Middle frontal gyrus (tissue), 1 donor: ENCODE data around the gene TMEM82.

Source experiments
- DNase-seq: peaks from one replicate; pipeline ENCODE4 v3.0.0-alpha.2; 2015; ENCODE audit warnings: low spot score; ENCODE audit errors: extremely low spot score

Gene TMEM82

DNA sequence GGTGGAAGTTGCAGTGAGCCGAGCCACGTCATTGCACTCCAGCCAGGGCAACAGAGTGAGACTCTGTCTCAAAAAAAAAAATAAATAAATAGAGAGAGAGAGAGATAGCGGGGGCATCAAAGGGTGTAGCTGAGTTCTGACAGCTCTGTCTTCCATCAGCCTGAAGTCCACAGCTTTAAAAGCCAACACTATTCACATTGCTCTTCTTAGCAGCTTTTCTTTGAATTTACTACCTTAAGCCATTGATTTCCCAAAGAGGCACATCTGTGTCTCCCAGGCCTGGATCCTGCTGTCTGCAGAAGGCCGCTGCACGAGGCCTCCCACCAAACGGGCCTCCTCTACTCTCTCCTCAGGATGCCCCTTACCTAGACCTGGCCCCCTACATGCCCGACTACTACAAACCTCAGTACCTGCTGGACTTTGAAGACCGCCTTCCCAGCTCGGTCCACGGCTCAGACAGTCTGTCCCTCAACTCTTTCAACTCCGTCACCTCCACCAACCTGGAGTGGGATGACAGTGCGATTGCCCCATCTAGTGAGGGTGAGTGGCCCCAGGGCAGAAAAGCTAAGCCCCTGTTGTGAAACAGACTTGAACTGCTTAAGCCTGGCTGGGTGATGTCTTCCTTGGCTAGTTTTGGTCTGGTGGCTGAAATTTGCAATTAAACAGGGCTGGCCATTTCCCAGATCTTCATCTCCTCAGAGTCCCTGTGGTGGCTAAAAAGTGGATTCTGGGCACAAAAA lies 22.7 kb upstream of the TMEM82 start:
- DNase-seq, result no peak

DNA sequence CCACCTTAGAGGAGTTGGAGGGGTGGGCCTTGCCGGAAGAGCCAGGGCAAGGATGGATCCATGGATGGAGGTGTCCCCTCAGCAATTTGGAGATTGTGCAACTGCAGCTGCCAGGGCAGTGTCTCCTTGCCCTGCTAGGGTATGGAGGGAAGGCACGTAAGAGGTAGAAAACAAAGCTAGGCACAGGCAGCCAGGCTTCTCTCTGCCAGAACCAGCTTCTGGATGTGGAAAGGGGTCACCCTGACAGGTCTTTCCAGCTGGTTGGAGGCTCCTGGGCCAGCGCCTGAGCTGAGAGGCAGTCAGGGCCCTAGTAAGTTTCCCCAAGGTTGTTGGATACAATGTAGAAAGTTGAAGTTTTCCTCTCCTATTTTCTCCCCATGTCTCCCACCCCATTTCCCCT lies 21.4 kb upstream of the TMEM82 start:
- DNase-seq, result no peak

DNA sequence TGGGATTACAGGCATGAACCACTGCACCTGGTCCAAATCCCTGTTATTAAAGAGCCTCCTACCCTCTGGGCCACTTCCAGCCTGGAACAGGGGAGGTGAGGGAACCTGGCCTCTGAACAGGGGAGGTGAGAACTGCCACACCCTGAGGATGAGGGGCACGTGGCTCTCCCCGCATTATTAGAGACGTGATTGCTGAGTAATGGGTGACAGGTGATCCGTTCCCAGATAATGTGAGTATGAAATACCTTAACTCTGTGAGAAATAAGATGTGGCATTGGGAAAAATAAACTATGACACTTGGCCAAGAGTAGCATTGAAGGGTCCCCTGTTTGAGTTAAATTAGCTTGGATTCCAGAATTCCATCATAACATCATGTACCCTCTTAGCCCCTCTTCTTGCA lies 19.9 kb upstream of the TMEM82 start:
- no peak for DNase-seq

DNA sequence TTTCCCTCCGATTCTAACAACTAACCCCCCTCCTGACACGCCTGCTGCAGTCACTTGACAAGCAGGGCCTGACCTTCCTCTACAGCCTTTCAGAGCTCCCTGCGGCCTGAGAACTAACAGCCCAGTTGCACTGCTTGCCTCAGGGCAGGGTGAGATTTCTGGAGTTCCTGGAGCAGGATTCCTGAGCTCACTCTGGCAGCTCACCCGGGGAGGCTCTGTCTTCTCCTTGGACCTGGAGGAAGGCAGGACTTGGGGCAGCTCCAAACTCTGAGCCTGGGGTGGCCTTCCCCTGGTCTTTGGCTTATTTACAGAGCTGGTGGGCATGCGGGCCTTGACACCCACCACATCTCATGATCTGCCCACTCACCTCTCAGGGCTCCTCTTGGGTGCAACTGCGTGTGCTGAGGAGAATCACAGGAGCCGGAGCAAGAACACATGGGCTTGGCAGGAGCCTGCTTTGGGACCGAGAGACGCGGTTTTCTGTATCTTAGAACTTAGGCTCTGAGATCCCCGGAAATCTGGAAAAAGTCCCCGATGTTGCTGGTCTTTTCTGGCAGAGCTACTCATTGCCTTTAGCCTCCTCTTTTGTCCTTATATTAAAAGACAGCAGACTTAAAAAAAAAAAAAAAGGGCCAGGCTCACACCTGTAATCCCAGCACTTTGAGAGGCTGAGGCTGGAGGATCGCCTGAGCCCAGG lies 19.3 kb upstream of the TMEM82 start:
- DNase-seq, result no peak

DNA sequence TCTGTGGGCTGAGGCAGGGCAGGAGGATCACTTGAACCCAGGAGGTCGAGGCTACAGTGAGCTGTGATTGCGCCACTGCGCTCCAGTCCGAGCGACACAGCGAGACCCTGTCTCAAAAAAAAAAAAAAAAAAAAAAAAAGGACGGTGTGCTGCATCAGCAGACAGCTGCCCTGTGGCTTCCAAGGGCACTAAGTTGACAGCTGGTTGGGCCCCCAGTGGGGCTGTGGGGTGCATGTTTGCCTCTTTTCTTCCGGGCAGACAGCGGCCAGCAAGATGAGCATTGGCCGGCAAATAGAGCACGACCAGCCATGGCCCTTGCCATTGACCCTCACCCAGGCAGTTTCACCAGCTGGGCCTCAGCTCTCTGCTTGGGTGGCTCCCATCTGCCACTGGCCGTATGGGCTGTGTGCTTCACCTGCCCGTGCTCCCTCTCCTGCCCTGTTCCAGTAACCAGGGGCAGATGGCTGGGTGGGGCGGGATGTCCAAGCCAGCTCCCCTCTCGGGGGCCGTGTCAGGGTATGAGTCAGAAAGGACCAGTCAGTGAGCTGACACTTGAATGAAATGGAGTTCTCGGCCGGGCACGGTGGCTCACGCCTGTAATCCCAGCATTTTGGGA lies 18.6 kb upstream of the TMEM82 start:
- DNase-seq, result no peak

DNA sequence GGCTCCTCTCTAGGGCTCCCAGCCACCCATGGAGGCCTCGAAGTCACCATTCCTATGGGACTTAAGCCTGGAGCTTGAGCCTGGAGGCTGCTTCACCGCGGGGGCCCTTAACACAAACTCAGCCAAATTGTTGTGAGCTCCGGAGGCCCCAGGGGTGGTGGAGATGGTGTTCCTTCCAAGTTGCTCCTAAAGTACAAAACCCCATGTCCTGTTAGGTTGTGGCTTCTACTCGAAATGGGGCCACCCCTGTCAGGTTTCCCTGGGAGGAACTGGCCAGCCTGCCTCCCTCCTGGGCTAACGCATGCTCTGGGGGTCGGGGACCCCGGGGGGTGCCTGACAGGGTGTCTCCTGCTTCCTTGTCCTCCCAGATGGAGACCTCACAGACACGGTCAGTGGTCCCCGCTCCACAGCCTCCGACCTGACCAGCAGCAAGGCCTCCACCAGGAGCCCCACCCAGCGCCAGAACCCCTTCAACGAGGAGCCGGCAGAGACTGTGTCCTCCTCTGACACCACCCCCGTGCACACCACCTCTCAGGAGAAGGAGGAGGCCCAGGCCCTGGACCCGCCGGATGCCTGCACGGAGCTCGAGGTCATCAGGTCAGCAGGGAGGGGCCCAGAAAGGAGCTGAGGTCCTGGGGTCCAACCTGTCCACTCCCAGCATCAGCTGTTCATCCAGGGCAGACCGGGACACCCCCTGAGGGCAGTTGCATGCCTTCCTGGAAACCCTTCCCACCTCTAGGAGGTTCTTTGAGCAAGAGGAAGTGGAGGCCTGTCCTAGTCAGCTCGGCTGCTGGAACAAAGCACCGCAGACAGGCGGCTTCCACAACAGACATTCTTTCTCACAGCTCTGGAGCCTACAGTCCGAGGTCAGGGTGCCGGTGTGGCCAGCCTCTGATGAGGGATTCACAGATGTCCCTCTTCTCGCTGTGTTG lies 17.1 kb upstream of the TMEM82 start:
- DNase-seq, result no peak

DNA sequence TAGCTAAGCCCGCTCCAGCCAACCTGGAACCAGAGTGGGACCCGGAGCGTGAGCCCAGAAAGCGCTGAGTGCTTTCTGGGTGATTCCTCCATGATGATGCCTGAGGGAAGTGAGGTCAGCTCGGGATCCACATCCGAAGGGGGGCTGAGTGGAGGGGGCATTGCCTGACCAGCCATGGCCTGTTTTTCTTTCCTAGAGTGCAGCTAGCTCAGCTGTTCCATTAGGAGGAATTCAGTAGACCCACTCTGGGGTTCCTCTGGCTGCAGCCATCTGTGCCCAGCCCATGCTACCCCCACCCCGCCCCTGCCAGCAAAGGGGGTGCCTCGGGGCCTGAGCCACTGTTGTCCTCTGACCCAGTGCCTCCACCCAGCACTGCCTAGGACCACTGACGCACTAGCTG lies 15.8 kb upstream of the TMEM82 start:
- DNase-seq, result no peak

DNA sequence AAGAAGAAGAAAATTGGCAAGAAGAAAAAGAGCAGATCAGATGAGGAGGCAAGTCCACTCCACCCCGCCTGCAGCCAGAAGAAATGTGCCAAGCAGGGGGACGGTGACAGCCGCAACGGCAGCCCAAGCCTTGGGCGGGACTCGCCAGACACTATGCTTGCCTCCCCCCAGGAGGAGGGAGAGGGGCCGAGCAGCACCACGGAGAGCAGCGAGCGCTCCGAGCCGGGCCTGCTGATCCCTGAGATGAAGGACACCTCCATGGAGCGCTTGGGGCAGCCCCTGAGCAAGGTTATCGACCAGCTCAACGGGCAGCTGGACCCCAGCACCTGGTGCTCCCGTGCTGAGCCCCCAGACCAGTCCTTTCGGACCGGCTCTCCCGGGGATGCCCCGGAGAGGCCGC lies 15.3 kb upstream of the TMEM82 start:
- DNase-seq, result no peak

DNA sequence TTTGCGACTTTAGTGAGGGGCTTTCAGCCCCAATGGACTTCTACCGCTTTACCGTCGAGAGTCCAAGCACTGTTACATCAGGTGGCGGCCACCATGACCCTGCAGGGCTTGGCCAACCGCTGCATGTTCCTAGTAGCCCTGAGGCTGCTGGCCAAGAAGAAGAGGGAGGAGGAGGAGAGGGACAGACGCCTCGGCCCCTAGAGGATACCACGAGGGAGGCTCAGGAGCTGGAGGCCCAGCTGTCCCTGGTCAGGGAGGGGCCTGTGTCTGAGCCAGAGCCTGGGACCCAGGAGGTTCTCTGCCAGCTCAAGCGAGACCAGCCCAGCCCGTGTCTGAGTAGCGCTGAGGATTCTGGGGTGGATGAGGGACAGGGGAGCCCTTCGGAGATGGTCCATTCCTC lies 14.9 kb upstream of the TMEM82 start:
- DNase-seq, result no peak

DNA sequence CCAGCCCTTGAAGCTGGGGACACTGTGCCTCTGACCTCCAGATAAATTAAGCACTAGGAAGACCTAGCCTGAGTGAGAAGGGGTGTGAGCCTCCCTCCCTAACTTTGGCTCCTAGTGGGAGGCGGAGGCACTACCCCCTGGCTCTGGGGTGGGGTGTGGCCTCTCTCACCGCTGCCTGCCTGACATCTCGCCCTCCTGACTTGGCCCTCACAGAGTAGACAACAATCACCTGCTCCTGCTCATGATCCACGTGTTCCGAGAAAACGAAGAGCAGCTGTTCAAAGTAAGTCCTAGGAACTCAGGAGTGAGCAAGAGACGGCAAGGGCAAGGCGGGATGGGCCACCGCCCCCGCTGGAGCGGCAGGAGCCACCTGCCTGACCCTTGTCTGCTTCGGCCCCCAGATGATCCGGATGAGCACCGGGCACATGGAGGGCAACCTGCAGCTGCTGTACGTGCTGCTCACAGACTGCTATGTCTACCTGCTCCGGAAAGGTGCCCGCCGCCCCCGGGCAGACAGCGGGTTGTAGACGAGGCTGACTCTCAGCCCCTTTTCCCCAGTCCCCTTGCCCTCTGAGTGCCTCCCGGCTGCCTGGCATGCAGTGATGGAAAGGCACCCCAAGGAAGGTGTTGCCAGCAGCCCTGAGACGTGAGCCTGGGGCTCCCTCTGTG lies 14.3 kb upstream of the TMEM82 start:
- DNase-seq, result no peak

DNA sequence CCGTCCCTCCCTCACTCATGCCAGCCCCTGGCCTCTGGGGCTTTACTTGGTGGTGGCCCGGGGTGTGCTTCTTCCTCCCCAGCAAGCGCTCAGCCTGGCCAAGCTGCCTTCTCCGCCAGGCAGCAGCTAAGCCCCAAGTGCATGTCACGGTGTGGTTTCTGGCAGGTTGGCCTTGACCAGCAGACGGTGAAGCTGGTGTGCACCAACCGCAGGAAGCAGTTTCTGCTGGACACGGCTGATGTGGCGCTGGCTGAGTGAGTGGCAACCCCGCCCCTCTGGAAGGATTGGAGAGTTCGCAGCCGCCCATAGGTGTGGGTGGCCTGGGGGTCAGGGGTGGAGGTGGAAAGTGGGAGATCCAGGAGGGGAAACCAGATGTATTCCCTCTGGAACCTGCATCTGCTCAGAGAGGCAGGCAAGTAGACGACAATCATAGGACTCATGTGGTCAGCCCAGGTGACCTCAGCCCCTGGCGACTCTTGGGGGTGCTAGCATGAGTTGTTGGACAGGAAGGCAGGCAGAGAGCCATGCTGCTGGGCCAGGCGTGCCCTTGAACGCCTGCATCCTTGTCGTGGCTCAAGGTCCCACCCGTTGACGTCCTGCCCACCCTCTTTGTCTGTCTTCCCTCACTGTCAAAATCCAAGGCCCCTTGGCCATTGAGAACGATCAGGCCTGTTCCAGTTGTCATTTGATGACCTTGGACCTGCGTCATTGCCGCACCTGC lies 13.2 kb upstream of the TMEM82 start:
- DNase-seq, result no peak

DNA sequence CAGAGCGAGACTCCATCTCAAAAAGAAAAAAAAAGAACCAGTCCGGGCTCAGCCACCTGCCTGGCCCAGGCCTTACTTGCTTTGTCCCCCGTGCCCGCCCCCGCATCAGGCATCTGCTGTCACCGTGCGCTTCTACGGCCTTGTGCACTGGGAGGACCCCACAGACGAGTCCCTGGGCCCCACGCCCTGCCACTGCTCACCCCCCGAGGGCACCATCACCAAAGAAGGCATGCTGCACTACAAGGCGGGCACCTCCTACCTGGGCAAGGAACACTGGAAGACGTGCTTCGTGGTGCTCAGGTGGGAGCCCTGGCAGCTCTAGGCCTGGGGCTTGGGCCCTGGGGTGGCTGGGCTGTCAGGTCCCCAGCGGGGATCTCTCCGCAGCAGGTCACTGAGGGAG lies 11.9 kb upstream of the TMEM82 start:
- no peak for DNase-seq

DNA sequence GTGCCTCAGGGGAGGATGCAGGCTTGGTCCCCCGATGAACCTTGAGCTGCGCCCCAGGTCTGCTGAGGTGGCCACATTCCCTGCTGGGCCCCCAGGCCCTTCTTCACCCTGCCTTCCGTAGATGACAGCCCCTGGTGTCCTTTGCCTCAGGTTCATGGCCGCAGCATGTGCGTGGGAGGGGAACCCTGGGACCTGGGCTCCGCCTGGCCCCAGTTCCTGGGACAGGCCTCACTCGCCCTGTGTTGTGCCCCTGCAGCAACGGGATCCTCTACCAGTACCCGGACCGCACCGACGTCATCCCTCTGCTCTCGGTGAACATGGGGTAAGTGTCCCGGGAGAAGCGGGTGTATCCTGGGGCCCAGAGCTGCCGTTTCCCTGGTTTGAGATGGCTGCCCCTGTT lies 11.4 kb upstream of the TMEM82 start:
- DNase-seq, result no peak

DNA sequence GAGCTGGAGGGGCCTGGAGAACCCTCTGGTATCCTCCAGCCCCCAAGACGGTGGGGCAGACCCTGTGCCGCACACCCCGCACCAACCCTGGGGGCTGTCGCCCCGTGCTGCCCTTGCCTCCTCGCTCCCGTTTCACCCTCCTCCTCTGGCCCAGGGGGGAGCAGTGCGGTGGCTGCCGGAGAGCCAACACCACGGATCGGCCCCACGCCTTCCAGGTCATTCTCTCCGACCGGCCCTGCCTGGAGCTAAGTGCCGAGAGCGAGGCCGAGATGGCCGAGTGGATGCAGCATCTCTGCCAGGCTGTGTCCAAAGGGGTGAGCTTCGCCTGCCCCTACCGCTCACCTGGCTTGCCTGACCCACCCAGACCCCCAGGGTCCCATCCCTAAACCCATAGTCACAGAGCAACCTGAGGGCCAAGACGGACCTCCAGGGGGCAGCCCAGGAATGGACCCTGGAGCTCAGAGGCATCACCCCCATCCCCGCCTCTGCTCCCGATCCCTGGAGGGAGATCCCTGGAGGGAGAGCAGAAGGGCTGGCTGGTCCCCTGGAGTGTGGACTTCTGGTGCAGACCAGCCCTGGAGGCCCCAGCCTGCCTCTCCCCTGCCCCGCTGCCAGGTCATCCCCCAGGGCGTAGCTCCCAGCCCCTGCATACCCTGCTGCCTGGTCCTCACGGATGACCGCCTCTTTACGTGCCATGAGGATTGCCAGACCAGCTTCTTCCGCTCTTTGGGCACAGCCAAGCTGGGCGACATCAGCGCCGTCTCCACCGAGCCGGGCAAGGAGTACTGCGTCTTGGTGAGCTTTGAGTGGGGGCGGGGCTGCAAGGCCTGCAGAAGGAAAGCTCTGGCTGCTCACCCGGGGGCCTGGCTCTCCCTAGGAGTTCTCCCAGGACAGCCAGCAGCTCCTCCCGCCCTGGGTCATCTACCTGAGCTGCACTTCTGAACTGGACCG lies 10.3 kb upstream of the TMEM82 start:
- DNase-seq, result no peak

DNA sequence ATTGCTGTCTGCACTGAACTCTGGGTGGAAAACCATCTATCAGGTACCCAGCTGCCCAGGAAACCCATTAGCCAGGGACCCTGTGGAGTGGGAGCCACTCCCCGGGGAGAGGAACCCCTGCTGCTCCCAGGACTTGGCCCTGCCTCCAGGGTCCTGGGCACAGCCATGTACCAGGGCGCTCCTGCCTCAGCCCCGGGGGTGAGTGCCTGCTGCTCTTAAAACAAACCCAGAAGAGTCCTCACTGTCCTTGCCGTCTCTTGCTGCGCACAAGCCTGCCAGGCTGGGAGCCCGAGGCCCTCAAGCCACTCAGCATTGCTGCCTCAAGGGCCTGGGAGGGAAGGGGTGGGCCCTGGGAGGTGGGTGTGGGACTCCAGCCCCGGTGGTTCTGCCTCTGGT lies 9.6 kb upstream of the TMEM82 start:
- no peak for DNase-seq

DNA sequence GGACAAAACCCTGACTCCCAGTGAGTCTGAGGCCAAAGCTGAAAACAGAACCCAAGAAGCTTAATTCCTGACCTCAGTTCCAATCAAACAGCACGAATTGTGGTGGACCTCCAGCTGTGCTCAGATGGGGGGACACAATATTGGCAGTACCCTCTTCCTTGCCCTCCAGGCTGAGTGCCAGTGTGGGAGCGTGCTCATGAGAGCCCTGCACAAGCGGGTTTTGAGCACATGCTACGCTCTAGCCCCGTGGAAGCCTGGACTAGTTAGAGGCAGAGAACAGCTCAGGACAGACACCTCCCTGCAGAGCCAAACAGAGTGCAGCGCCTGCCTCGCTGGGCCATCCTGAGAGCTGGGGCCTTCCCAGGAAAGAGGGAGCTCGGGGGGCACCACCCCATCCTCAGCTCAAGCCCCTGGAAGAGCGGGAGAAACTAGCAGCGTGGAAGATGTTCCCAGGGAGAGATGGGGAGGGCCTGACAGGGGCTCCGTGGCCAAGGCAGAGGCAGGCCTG lies 9.0 kb upstream of the TMEM82 start:
- no peak for DNase-seq

DNA sequence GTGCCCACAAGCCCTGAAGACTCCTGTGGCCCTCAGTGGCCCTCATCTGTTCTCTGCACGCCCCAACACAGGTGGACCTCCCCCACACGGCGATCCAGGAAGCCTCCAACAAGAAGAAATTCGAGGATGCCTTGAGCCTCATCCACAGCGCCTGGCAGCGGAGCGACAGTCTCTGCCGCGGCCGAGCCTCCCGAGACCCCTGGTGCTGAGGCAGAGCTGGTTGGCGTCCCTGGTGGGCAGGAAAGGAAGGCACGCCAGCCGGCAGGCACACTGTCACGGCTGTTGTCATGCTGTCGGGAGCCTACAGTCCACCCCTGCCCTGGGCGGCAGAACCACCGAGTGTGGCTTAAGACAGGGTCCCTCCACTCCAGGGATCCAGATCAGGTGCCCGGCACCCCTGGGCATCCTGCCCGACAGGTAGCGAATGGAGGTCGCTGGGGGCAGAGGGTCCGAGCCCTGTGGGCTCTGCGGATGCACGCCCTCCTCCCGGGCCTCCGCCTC lies 8.5 kb upstream of the TMEM82 start:
- no peak for DNase-seq

DNA sequence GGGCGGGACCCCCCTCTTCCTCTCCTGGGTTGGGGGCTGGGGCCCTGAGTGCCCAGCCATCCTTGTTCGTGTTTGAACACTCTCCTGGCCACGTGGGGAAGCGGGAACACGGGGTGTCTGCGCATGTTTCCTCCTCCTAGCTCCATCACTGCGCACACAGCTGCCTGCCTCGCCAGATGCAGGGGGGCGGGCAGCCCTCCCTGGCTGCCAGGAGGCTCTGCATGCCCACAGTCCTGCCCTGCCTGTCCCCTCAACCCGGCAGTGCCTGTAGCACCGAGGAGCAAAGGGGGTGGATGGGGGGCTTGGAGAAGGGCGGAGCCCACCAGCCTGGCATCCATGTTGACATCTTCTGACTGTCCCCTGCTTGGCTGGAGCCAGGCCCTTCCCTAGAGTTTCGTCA lies 8.0 kb upstream of the TMEM82 start:
- DNase-seq, result no peak

DNA sequence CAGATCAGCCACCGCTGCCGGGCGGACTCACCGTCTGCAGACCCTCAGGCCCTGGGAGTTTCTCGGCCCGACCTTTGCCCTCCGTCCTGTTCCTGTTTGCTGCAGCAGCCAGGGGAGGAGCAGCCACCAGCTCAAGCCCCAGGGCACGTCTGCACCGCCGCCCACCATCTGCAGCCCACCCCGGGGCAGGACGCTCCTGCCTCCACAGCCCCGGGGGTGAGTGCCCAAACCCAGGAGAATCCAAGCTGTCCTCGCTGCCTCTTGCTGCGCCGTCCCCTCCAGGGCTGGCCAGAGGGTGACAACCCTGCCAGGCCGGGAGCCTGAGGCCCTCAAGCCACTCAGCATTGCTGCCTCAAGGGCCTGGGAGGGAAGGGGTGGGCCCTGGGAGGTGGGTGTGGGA lies 7.4 kb upstream of the TMEM82 start:
- no peak for DNase-seq
